WTC11 (cell line): Measurements from ENCODE around the gene WNK1. TPM values are rescaled to one million over a fixed set of nuclear protein-coding genes. Genes with fewer than 3 reads are reported as not detected.

Experiments used
- ATAC-seq: fragments of 200-7000 bp; cut with Tn5 transposase; 2 replicates; pipeline ENCODE4 v1.10.0; 2021; ENCODE audit warnings: mild to moderate bottlenecking, moderate library complexity
- CTCF ChIA-PET: fragments of 300-600 bp; sonication (Branson Sonifier 250); formaldehyde crosslinking; loops from one replicate; lab custom pipeline; 2021; ENCODE audit warnings: antibody characterized with exemption; lab: Charles Lee
- POLR2A ChIA-PET: fragments of 350-600 bp; sonication (Branson Sonifier 250); formaldehyde crosslinking; loops from one replicate; lab custom pipeline; 2021; ENCODE audit warnings: antibody characterized with exemption; lab: Charles Lee
- DNase-seq: peaks from one replicate; pipeline ENCODE4 v3.0.0; 2021; ENCODE audit warnings: low spot score
- H3K27ac Mint-ChIP-seq: 2 replicates; pipeline ENCODE4 v1.8.0; 2021; ENCODE audit warnings: mixed read lengths
- H3K27me3 Mint-ChIP-seq: 2 replicates; pipeline ENCODE4 v1.8.0; 2021; ENCODE audit warnings: low read depth, mild to moderate bottlenecking, moderate library complexity, mixed read lengths
- H3K36me3 Mint-ChIP-seq: 2 replicates; pipeline ENCODE4 v1.8.0; 2021; ENCODE audit warnings: mixed read lengths
- H3K4me1 Mint-ChIP-seq: 2 replicates; pipeline ENCODE4 v1.8.0; 2022; ENCODE audit warnings: mixed read lengths
- H3K4me3 Mint-ChIP-seq: 2 replicates; pipeline ENCODE4 v1.8.0; 2021; ENCODE audit warnings: mild to moderate bottlenecking, moderate library complexity, mixed read lengths
- H3K9me3 Mint-ChIP-seq: 2 replicates; pipeline ENCODE4 v1.8.0; 2021; ENCODE audit warnings: mixed read lengths
- ATF6 ChIP-seq: sonication (generic); formaldehyde crosslinking; IDR thresholded peaks from 2 replicates; pipeline ENCODE4 v1.8.1; 2023; ENCODE audit warnings: mild to moderate bottlenecking, missing genetic modification reagents
- CDX4 ChIP-seq: fragments of 250-450 bp; sonication (Bioruptor Pico); IDR thresholded peaks from 2 replicates; pipeline ENCODE4 v1.9.0; 2021; ENCODE audit warnings: moderate library complexity, mild to moderate bottlenecking, inconsistent platforms, borderline replicate concordance
- CREB1 ChIP-seq: sonication (generic); formaldehyde crosslinking; IDR thresholded peaks from 2 replicates; pipeline ENCODE4 v1.8.0; 2023; ENCODE audit warnings: mild to moderate bottlenecking, missing genetic modification reagents
- CTCF ChIP-seq: fragments of 200-600 bp; IDR thresholded peaks from 2 replicates; pipeline ENCODE4 v1.8.0; 2022; ENCODE audit warnings: antibody characterized with exemption
- E2F4 ChIP-seq: sonication (generic); formaldehyde crosslinking; IDR thresholded peaks from 2 replicates; pipeline ENCODE4 v1.8.1; 2022; ENCODE audit warnings: low read depth, mild to moderate bottlenecking, moderate library complexity, missing genetic modification reagents, borderline replicate concordance
- ELF4 ChIP-seq: sonication (generic); formaldehyde crosslinking; IDR thresholded peaks from 2 replicates; pipeline ENCODE4 v1.8.1; 2022; ENCODE audit warnings: low read depth, mild to moderate bottlenecking, moderate library complexity, missing genetic modification reagents
- ERG ChIP-seq: fragments of 250-450 bp; sonication (Bioruptor Pico); IDR thresholded peaks from 2 replicates; pipeline ENCODE4 v1.8.0; 2021; ENCODE audit warnings: mild to moderate bottlenecking
- FOXP1 ChIP-seq: sonication (generic); formaldehyde crosslinking; IDR thresholded peaks from 2 replicates; pipeline ENCODE4 v1.8.0; 2022; ENCODE audit warnings: missing genetic modification reagents, mild to moderate bottlenecking, moderate library complexity, borderline replicate concordance
- GABPB1 ChIP-seq: sonication (generic); formaldehyde crosslinking; IDR thresholded peaks from 2 replicates; pipeline ENCODE4 v1.8.1; 2023; ENCODE audit warnings: mild to moderate bottlenecking, missing genetic modification reagents
- GRHL2 ChIP-seq: fragments of 250-450 bp; sonication (Bioruptor Pico); IDR thresholded peaks from 2 replicates; pipeline ENCODE4 v1.8.0; 2022; ENCODE audit warnings: mild to moderate bottlenecking, moderate library complexity; ENCODE audit not compliant: insufficient replicate concordance, severe bottlenecking
- GTF2I ChIP-seq: fragments of 250-450 bp; sonication (Bioruptor Pico); conservative IDR thresholded peaks from 2 replicates; pipeline ENCODE4 v1.4.0; 2021; ENCODE audit warnings: mild to moderate bottlenecking
- HMGA2 ChIP-seq: fragments of 250-450 bp; sonication (Bioruptor Pico); IDR thresholded peaks from 2 replicates; pipeline ENCODE4 v1.4.0; 2021; ENCODE audit warnings: mild to moderate bottlenecking, moderate library complexity
- HMGXB4 ChIP-seq: sonication (generic); formaldehyde crosslinking; IDR thresholded peaks from 2 replicates; pipeline ENCODE4 v1.8.1; 2023; ENCODE audit warnings: mild to moderate bottlenecking, moderate library complexity, missing genetic modification reagents
- MYBL2 ChIP-seq: sonication (generic); formaldehyde crosslinking; IDR thresholded peaks from 2 replicates; pipeline ENCODE4 v1.8.1; 2023; ENCODE audit warnings: mild to moderate bottlenecking, moderate library complexity, missing genetic modification reagents
- NFATC4 ChIP-seq: fragments of 250-450 bp; sonication (Bioruptor Pico); IDR thresholded peaks from 2 replicates; pipeline ENCODE4 v1.9.0; 2021; ENCODE audit warnings: mild to moderate bottlenecking
- NR3C1 ChIP-seq: sonication (generic); formaldehyde crosslinking; conservative IDR thresholded peaks from 2 replicates; pipeline ENCODE4 v1.8.1; 2023; ENCODE audit warnings: low read depth, mild to moderate bottlenecking, missing genetic modification reagents
- PREB ChIP-seq: sonication (generic); formaldehyde crosslinking; IDR thresholded peaks from 2 replicates; pipeline ENCODE4 v1.8.1; 2022; ENCODE audit warnings: mild to moderate bottlenecking, missing genetic modification reagents, moderate library complexity, borderline replicate concordance
- TCF7 ChIP-seq: sonication (generic); formaldehyde crosslinking; IDR thresholded peaks from 2 replicates; pipeline ENCODE4 v1.8.0; 2022; ENCODE audit warnings: mild to moderate bottlenecking, low read depth, missing genetic modification reagents, moderate library complexity
- ZNF512 ChIP-seq: sonication (generic); formaldehyde crosslinking; IDR thresholded peaks from 2 replicates; pipeline ENCODE4 v1.8.1; 2022; ENCODE audit warnings: missing genetic modification reagents, borderline replicate concordance
- total RNA-seq: library from RNA; stranded (reverse); gene quantifications from 3 replicates; pipeline ENCODE4 v1.2.3, GENCODE V29; 2021

The WNK1 gene
- total RNA-seq, 1 experiment from 2014 or later, result 118 TPM

- TF ChIP-seq CREB1 (CRISPR knock-in tag) (no peak), ATF6 (CRISPR knock-in tag) (no peak), ELF4 (CRISPR knock-in tag) (no peak), MYBL2 (CRISPR knock-in tag) (no peak), GABPB1 (CRISPR knock-in tag) (no peak), GRHL2 (no peak), TCF7 (CRISPR knock-in tag) (no peak)
Observed at GRCh38 chr12:728781-729180, 23.6 kb upstream of the WNK1 start (continued).

- Mint-ChIP-seq H3K4me3 (no peak overlapping the region), H3K27me3 (no peaks in the 10 kb centered on the region), H3K36me3 (no peaks in the 10 kb centered on the region), H3K9me3 (peaks cover 9% of the 10 kb centered on the region), H3K4me1 (peaks cover 4% of the 10 kb centered on the region), H3K27ac (no peak overlapping the region)
- POLR2A ChIA-PET, result no interaction called here
- no peak for TF ChIP-seq E2F4 (CRISPR knock-in tag)
- no peak for TF ChIP-seq FOXP1 (CRISPR knock-in tag)
- no peak for TF ChIP-seq ERG
- no peak for TF ChIP-seq NFATC4 (CRISPR knock-in tag)
- no peak for TF ChIP-seq HMGXB4 (CRISPR knock-in tag)
- no peak for TF ChIP-seq CDX4 (CRISPR knock-in tag)
- no peak for TF ChIP-seq CTCF
- no peak for TF ChIP-seq GTF2I (CRISPR knock-in tag)
- TF ChIP-seq ZNF512 (CRISPR knock-in tag), result no peak
- TF ChIP-seq HMGA2 (CRISPR knock-in tag), result no peak
- no peak for TF ChIP-seq PREB (CRISPR knock-in tag)
- no peak for TF ChIP-seq NR3C1 (CRISPR knock-in tag)
- CTCF ChIA-PET, result no interaction called here
- ATAC-seq (no peak), DNase-seq (no peak)
Observed at GRCh38 chr12:729221-729620, 23.2 kb upstream of the WNK1 start.
